K562 (cell line): ENCODE results near the gene HSPA1B. TPM values are rescaled to one million over a fixed set of nuclear protein-coding genes. Genes with fewer than 3 reads are reported as not detected.

Source experiments
- CLOCK ChIP-seq: fragments of 250-450 bp; sonication (Bioruptor Pico); IDR thresholded peaks from 2 replicates; pipeline ENCODE4 v1.4.0; 2020; ENCODE audit warnings: mild to moderate bottlenecking, moderate library complexity, borderline replicate concordance
- ELF4 ChIP-seq: fragments of 450-650 bp; formaldehyde crosslinking; IDR thresholded peaks from 2 replicates; pipeline ENCODE4 v1.4.0; 2022; ENCODE audit warnings: missing genetic modification characterization
- FOS ChIP-seq: IDR thresholded peaks from 3 replicates; pipeline ENCODE4 v1.6.1; 2011; ENCODE audit not compliant: insufficient read length; ENCODE audit errors: extremely low read depth
- IRF2 ChIP-seq: sonication (generic); formaldehyde crosslinking; IDR thresholded peaks from 2 replicates; pipeline ENCODE4 v1.8.1; 2022; ENCODE audit warnings: mild to moderate bottlenecking, missing genetic modification reagents
- KHSRP ChIP-seq: fragments of 450-650 bp; IDR thresholded peaks from 2 replicates; pipeline ENCODE4 v1.6.1; 2017
- LARP7 ChIP-seq: fragments of 450-650 bp; IDR thresholded peaks from 2 replicates; pipeline ENCODE4 v1.6.1; 2016
- MEIS2 ChIP-seq: fragments of 450-650 bp; IDR thresholded peaks from 2 replicates; pipeline ENCODE4 v1.6.1; 2014; ENCODE audit warnings: mild to moderate bottlenecking; ENCODE audit not compliant: partially characterized antibody
- MIER1 ChIP-seq: fragments of 450-650 bp; IDR thresholded peaks from 2 replicates; pipeline ENCODE4 v1.6.1; 2016; ENCODE audit warnings: antibody characterized with exemption, mild to moderate bottlenecking, low read depth
- NCOA6 ChIP-seq: fragments of 450-650 bp; IDR thresholded peaks from 2 replicates; pipeline ENCODE4 v1.6.1; 2017; ENCODE audit warnings: mild to moderate bottlenecking
- STAT5B ChIP-seq: fragments of 250-450 bp; sonication (Bioruptor Pico); IDR thresholded peaks from 2 replicates; pipeline ENCODE4 v1.8.0; 2021; ENCODE audit warnings: mild to moderate bottlenecking, inconsistent platforms
- TFAP4 ChIP-seq: sonication (generic); formaldehyde crosslinking; IDR thresholded peaks from 2 replicates; pipeline ENCODE4 v1.8.0; 2022; ENCODE audit warnings: missing genetic modification reagents, mild to moderate bottlenecking, moderate library complexity, borderline replicate concordance
- ZNF384 ChIP-seq: IDR thresholded peaks from 2 replicates; pipeline ENCODE4 v1.6.1; 2012; ENCODE audit warnings: low read depth, low read length, improper control_type of control experiment
- polyA plus RNA-seq, 8 experiments: library from polyadenylated mRNA; depleted of rRNA in 4 of 8; stranded (reverse) in 5 of 8; unstranded in 3 of 8; fragments of >200 nt; fragmentation: Nextera tagmentation in 2 of 8; fragmentation: Illumina TruSeq in 1 of 8; extraction: Ambion mirVana in 2 of 8; extraction: Trizol in 1 of 8; gene quantifications; 2 replicates each; pipeline versions ENCODE4 v1.2.1 to v1.2.3, GENCODE V29; 2011 to 2014; ENCODE audit warnings: inconsistent platforms in 1 of 8, missing spikeins in 1 of 8
- total RNA-seq, 7 experiments: library from RNA; depleted of rRNA in 6 of 7; stranded (reverse); fragments of >200 nt in 6 of 7; fragmentation: Illumina TruSeq in 2 of 7; extraction: Trizol in 2 of 7; gene quantifications; 2 replicates each; pipeline versions ENCODE4 v1.2.1 to v1.2.3, GENCODE V29; 2011 to 2021; ENCODE audit warnings: low replicate concordance in 1 of 7
- TF ChIP-seq, protein P1 (sequence below), 3 experiments: IDR thresholded peaks in 2 of 3; conservative IDR thresholded peaks in 1 of 3; 2 replicates each; pipeline ENCODE4 v1.5.1; 2011 to 2012; ENCODE audit warnings: low read length in 3 of 3, mild to moderate bottlenecking in 3 of 3, control low read depth in 2 of 3, improper control_type of control experiment in 1 of 3, inconsistent platforms in 1 of 3, low read depth in 1 of 3, mixed read lengths in 1 of 3, moderate library complexity in 1 of 3; ENCODE audit not compliant: insufficient read depth in 2 of 3
- TF ChIP-seq, protein P2 (sequence below): fragments of 250-450 bp; sonication (Bioruptor Pico); IDR thresholded peaks from 2 replicates; pipeline ENCODE4 v1.8.0; 2021; ENCODE audit warnings: moderate library complexity, mild to moderate bottlenecking, inconsistent platforms
- TF ChIP-seq, protein P3 (sequence below), 2 experiments: IDR thresholded peaks in 1 of 2; conservative IDR thresholded peaks in 1 of 2; 2 replicates each; pipeline ENCODE4 v1.6.1; 2016; ENCODE audit warnings: low read depth in 2 of 2, mild to moderate bottlenecking in 1 of 2, missing compliant biosample characterization in 1 of 2, missing genetic modification characterization in 1 of 2, moderate library complexity in 1 of 2
- TF ChIP-seq, protein P4 (sequence below): fragments of 250-450 bp; sonication (Bioruptor Pico); IDR thresholded peaks from 2 replicates; pipeline ENCODE4 v1.5.0; 2021; ENCODE audit warnings: mild to moderate bottlenecking, borderline replicate concordance

The HSPA1B gene
- total and polyA plus RNA-seq, 9 of the 15 experiments (the other 6 are each of a cell fraction or from before 2014, with no cell fraction given): 0.27 to 227 (median 51.2) TPM

GRCh38 chr6:31836047-31836473 lies 8.5 kb downstream of the HSPA1B start (continued):
- TF ChIP-seq CLOCK (CRISPR knock-in tag) (no peak), KHSRP (peak; percentile 21; the same call in 1 of the 2 replicates), ZNF384 (0 out of 2 replicates have a peak, but pooled peaks have one; percentile 3), MEIS2 (no peak), MIER1 (no peak), LARP7 (peak; percentile 3; the same call in 1 of the 2 replicates), FOS (no peak), IRF2 (no peak), TFAP4 (CRISPR knock-in tag) (peak; percentile 48; the same call in 1 of the 2 replicates), ELF4 (no peak), STAT5B (CRISPR knock-in tag) (no peak), NCOA6 (no peak)
- TF ChIP-seq, protein P1, sequence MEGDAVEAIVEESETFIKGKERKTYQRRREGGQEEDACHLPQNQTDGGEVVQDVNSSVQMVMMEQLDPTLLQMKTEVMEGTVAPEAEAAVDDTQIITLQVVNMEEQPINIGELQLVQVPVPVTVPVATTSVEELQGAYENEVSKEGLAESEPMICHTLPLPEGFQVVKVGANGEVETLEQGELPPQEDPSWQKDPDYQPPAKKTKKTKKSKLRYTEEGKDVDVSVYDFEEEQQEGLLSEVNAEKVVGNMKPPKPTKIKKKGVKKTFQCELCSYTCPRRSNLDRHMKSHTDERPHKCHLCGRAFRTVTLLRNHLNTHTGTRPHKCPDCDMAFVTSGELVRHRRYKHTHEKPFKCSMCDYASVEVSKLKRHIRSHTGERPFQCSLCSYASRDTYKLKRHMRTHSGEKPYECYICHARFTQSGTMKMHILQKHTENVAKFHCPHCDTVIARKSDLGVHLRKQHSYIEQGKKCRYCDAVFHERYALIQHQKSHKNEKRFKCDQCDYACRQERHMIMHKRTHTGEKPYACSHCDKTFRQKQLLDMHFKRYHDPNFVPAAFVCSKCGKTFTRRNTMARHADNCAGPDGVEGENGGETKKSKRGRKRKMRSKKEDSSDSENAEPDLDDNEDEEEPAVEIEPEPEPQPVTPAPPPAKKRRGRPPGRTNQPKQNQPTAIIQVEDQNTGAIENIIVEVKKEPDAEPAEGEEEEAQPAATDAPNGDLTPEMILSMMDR (IDR thresholded peaks at IDR 0.05 in 2 of 3, conservative IDR thresholded peaks at IDR 0.05 in 1 of 3; ENCODE audit: insufficient read depth in 2 of 3, low read depth in 1 of 3, low read length in 3 of 3): 0 out of 6 replicates have a peak, but pooled peaks of 1 of the 3 experiments have one; percentile 2
- TF ChIP-seq, protein P2, sequence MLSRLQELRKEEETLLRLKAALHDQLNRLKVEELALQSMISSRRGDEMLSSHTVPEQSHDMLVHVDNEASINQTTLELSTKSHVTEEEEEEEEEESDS (CRISPR knock-in tag): no peak
- TF ChIP-seq, protein P3, sequence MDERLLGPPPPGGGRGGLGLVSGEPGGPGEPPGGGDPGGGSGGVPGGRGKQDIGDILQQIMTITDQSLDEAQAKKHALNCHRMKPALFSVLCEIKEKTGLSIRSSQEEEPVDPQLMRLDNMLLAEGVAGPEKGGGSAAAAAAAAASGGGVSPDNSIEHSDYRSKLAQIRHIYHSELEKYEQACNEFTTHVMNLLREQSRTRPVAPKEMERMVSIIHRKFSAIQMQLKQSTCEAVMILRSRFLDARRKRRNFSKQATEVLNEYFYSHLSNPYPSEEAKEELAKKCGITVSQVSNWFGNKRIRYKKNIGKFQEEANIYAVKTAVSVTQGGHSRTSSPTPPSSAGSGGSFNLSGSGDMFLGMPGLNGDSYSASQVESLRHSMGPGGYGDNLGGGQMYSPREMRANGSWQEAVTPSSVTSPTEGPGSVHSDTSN (CRISPR knock-in tag; IDR thresholded peaks at IDR 0.05; ENCODE audit: low read depth): no peak
- TF ChIP-seq, protein P3 (tag; conservative IDR thresholded peaks at IDR 0.05; ENCODE audit: low read depth): no peak
- TF ChIP-seq, protein P4, sequence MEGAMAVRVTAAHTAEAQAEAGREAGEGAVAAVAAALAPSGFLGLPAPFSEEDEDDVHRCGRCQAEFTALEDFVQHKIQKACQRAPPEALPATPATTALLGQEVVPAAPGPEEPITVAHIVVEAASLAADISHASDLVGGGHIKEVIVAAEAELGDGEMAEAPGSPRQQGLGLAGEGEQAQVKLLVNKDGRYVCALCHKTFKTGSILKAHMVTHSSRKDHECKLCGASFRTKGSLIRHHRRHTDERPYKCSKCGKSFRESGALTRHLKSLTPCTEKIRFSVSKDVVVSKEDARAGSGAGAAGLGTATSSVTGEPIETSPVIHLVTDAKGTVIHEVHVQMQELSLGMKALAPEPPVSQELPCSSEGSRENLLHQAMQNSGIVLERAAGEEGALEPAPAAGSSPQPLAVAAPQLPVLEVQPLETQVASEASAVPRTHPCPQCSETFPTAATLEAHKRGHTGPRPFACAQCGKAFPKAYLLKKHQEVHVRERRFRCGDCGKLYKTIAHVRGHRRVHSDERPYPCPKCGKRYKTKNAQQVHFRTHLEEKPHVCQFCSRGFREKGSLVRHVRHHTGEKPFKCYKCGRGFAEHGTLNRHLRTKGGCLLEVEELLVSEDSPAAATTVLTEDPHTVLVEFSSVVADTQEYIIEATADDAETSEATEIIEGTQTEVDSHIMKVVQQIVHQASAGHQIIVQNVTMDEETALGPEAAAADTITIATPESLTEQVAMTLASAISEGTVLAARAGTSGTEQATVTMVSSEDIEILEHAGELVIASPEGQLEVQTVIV (CRISPR knock-in tag): 0 out of 2 replicates have a peak, but pooled peaks have one; percentile 13
